Upper lobe of left lung (tissue), 4 donors: ENCODE results near the gene UMAD1.

ENCODE experiments used
- CTCF ChIP-seq, 6 experiments: fragments of 450-650 bp in 4 of 6; fragments of 200-600 bp in 2 of 6; sonication (generic) in 2 of 6; IDR thresholded peaks; one replicate each; pipeline ENCODE4 v1.5.1; 2016 to 2019; ENCODE audit warnings: antibody characterized with exemption in 6 of 6
- EP300 ChIP-seq, 4 donors: sonication (generic); formaldehyde crosslinking; IDR thresholded peaks; one replicate each; pipeline ENCODE4 v1.5.1; 2017; ENCODE audit warnings: antibody characterized with exemption in 4 of 4, control low read depth in 2 of 4
- POLR2A ChIP-seq, 4 donors: fragments of 450-650 bp; IDR thresholded peaks; one replicate each; pipeline ENCODE4 v1.5.1; 2016 to 2017; ENCODE audit warnings: antibody characterized with exemption in 4 of 4, mild to moderate bottlenecking in 2 of 4
- POLR2AphosphoS5 ChIP-seq, 2 donors: sonication (generic); formaldehyde crosslinking; IDR thresholded peaks; one replicate each; pipeline ENCODE4 v1.5.1; 2017; ENCODE audit warnings: antibody characterized with exemption in 2 of 2

DNA sequence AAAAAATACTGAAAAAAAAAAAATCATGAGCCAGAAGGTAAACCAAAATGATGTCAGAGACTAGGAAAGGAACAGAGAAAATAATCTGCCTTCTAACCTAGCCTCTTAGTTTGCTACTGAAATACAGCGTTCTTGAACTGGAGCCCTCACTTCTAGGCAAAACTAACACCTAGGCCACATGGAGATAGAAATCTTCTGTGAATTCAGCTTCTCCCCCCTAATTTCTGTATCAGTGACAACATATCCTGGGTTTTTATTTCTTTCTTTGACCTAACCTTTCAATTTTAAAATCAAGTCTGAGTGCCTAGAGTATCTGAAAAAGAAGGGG lies 228.0 kb downstream of the UMAD1 start:
- TF ChIP-seq CTCF (IDR thresholded peaks at IDR 0.05): no peak
- TF ChIP-seq POLR2AphosphoS5 (IDR thresholded peaks at IDR 0.05): no peak
- no peak for TF ChIP-seq POLR2A (IDR thresholded peaks at IDR 0.05)
- no peak for TF ChIP-seq EP300 (IDR thresholded peaks at IDR 0.05)
